Common myeloid progenitor, CD34-positive (primary cell): ENCODE results near the gene ARMC9.

ENCODE experiments used
- CTCF ChIA-PET: fragments of 350-600 bp; sonication (Branson Sonifier 250); formaldehyde crosslinking; loops from one replicate; lab custom pipeline; 2021; ENCODE audit warnings: antibody characterized with exemption; lab: Charles Lee
- POLR2A ChIA-PET: fragments of 350-600 bp; sonication (Branson Sonifier 250); formaldehyde crosslinking; loops from one replicate; lab custom pipeline; 2021; ENCODE audit warnings: antibody characterized with exemption; lab: Charles Lee
- DNase-seq, 3 donors: peaks; one replicate each; pipeline versions ENCODE4 v3.0.0 to v3.0.0-alpha.2; 2013
- H3K27ac ChIP-seq, 2 experiments: 1 replicate in 1 of 2; 2 replicates in 1 of 2; pipeline ENCODE4 v1.7.0; 2013; ENCODE audit warnings: inconsistent platforms in 2 of 2, low read length in 2 of 2, mild to moderate bottlenecking in 2 of 2, low read depth in 1 of 2, moderate library complexity in 1 of 2; ENCODE audit not compliant: severe bottlenecking in 2 of 2, insufficient read depth in 1 of 2, poor library complexity in 1 of 2
- H3K27me3 ChIP-seq, 5 experiments: replicated peaks in 2 of 5; 1 replicate in 3 of 5; 2 replicates in 2 of 5; pipeline versions ENCODE4 v1.6.1 to v1.7.0; 2013; ENCODE audit warnings: low read length in 4 of 5, mild to moderate bottlenecking in 2 of 5, moderate library complexity in 2 of 5, inconsistent platforms in 1 of 5; ENCODE audit not compliant: insufficient read depth in 5 of 5, control insufficient read depth in 4 of 5
- H3K36me3 ChIP-seq, 4 experiments: 1 replicate in 2 of 4; 2 replicates in 2 of 4; pipeline versions ENCODE4 v1.6.1 to v1.7.0; 2013; ENCODE audit warnings: low read length in 3 of 4, control low read depth in 1 of 4, mild to moderate bottlenecking in 1 of 4; ENCODE audit not compliant: control insufficient read depth in 4 of 4, insufficient read depth in 4 of 4
- H3K4me1 ChIP-seq, 4 experiments: 1 replicate in 3 of 4; 2 replicates in 1 of 4; pipeline versions ENCODE4 v1.6.1 to v1.7.1; 2013; ENCODE audit warnings: low read length in 3 of 4, mild to moderate bottlenecking in 3 of 4, control low read depth in 1 of 4, inconsistent platforms in 1 of 4, moderate library complexity in 1 of 4; ENCODE audit not compliant: control insufficient read depth in 4 of 4, insufficient read depth in 4 of 4; ENCODE audit errors: control extremely low read depth in 1 of 4
- H3K4me3 ChIP-seq, 7 experiments: 1 replicate in 4 of 7; 2 replicates in 3 of 7; pipeline versions ENCODE4 v1.5.1 to v1.7.0; 2013; ENCODE audit warnings: mild to moderate bottlenecking in 7 of 7, low read length in 6 of 7, moderate library complexity in 6 of 7, inconsistent platforms in 2 of 7, low read depth in 2 of 7, control low read depth in 1 of 7; ENCODE audit not compliant: insufficient read depth in 4 of 7, control insufficient read depth in 1 of 7; ENCODE audit errors: extremely low read depth in 1 of 7
- H3K9me3 ChIP-seq, 5 experiments: 1 replicate in 4 of 5; 2 replicates in 1 of 5; pipeline versions ENCODE4 v1.6.1 to v1.7.1; 2013; ENCODE audit warnings: low read length in 4 of 5, mild to moderate bottlenecking in 2 of 5, inconsistent platforms in 1 of 5, low read depth in 1 of 5, moderate library complexity in 1 of 5; ENCODE audit not compliant: control insufficient read depth in 4 of 5, insufficient read depth in 2 of 5; ENCODE audit errors: control extremely low read depth in 1 of 5
- WGBS: methylation state at CpG from one replicate; pipeline ENCODE4 v1.1.5; 2013; ENCODE audit not compliant: insufficient coverage; 5-methylcytosine and 5-hydroxymethylcytosine counted together

ARMC9 gene

GRCh38 chr2:231187736-231188505, 10.5 kb upstream of the ARMC9 start:
- H3K27me3 ChIP-seq = peaks cover 0 to 17% (median 7%) of the 10 kb centered on the region in 5 experiments
- no peaks in the 10 kb centered on the region for H3K9me3 ChIP-seq
- H3K36me3 ChIP-seq = no peaks in the 10 kb centered on the region
- no peak overlapping the region for H3K4me3 ChIP-seq
- H3K4me1 ChIP-seq = peaks cover 0 to 5% (median 2%) of the 10 kb centered on the region in 4 experiments
- no peak for DNase-seq
- no peak overlapping the region for H3K27ac ChIP-seq
- 97% methylated on average over 6 of the region's 18 CpGs for WGBS
- POLR2A ChIA-PET = interaction anchor here (0.5 kb wide), 1 partner anchor 194 kb away, joined by 6 read pairs; no protein-coding TSS in a partner anchor
- CTCF ChIA-PET = no interaction called here

DNA sequence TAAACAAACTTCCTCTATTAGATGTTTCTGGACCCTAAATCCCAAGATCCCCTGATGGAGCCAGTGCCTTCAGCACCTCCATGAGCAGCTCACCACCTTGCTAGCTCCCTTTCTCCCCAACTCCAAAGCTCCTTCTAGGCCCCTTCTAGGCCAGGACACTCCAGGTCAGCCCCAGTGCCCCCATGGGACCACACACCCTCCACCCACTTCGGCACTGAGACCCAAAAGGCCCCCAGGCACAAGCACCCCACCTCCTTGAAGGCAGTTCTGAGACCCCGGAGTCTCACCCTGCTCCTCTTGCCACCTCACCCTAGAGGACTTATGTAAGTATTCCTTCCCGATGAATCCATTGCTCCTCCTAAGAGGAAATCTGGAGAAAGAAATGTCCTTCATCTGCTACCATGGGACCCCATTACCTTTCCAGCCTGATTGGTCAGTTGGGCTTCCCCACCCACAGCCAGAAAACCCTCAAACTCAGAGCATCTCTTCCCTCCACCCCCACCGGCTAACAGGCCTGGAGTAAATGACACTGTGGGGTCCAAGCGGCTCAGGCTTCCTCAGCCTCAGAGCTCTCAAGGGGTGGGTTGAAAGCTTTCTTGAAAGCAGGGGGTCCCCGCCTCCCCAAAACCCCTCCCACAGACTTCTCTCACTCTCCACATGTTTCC, 9.8 kb upstream of the ARMC9 start:
- WGBS = 100% methylated on average over 5 of the region's 6 CpGs
- H3K9me3 ChIP-seq = no peaks in the 10 kb centered on the region
- no peaks in the 10 kb centered on the region for H3K36me3 ChIP-seq
- POLR2A ChIA-PET = no interaction called here
- CTCF ChIA-PET = interaction anchor here (1.1 to 1.6 kb wide), 5 partner anchors 8 to 270 kb away, joined by 3 to 4 read pairs (median 3); no protein-coding TSS in a partner anchor
- DNase-seq = no peak
- H3K27ac ChIP-seq = no peak overlapping the region
- peaks cover 0 to 17% (median 7%) of the 10 kb centered on the region in 5 experiments for H3K27me3 ChIP-seq
- H3K4me3 ChIP-seq = no peak overlapping the region
- H3K4me1 ChIP-seq = peaks cover 0 to 5% (median 2%) of the 10 kb centered on the region in 4 experiments

- no peak overlapping the region for H3K27ac ChIP-seq
- H3K9me3 ChIP-seq = no peaks in the 10 kb centered on the region
- WGBS = 94% methylated on average over 6 of the region's 8 CpGs
- ChIA-PET POLR2A (no interaction called here), CTCF (interaction anchor here (1.1 to 1.6 kb wide), 5 partner anchors 9 to 269 kb away, joined by 3 to 4 read pairs (median 3); no protein-coding TSS in a partner anchor)
- H3K4me3 ChIP-seq = no peak overlapping the region
- no peak for DNase-seq
- peaks cover 0 to 5% (median 2%) of the 10 kb centered on the region in 4 experiments for H3K4me1 ChIP-seq
- H3K36me3 ChIP-seq = no peaks in the 10 kb centered on the region
- peaks cover 0 to 17% (median 7%) of the 10 kb centered on the region in 5 experiments for H3K27me3 ChIP-seq
These were observed 9.3 kb upstream of the ARMC9 start for GRCh38 chr2:231189171-231189530.

GRCh38 chr2:231189571-231190495, 8.6 kb upstream of the ARMC9 start:
- H3K4me1 ChIP-seq = peaks cover 0 to 5% (median 2%) of the 10 kb centered on the region in 4 experiments
- no peaks in the 10 kb centered on the region for H3K9me3 ChIP-seq
- CTCF ChIA-PET = interaction anchor here (1.1 to 1.6 kb wide), 5 partner anchors 10 to 268 kb away, joined by 3 to 4 read pairs (median 3); no protein-coding TSS in a partner anchor
- H3K27ac ChIP-seq = no peak overlapping the region
- POLR2A ChIA-PET = no interaction called here
- no peaks in the 10 kb centered on the region for H3K36me3 ChIP-seq
- H3K4me3 ChIP-seq = no peak overlapping the region
- 94% methylated on average over 20 of the region's 22 CpGs for WGBS
- peaks cover under 1 to 17% (median 7%) of the 10 kb centered on the region in 5 experiments for H3K27me3 ChIP-seq
- DNase-seq = no peak

- peak in 1 of 3 donors; percentile 5 for DNase-seq
- Histone ChIP-seq H3K4me1 (peaks cover 0 to 5% (median 2%) of the 10 kb centered on the region in 4 experiments), H3K36me3 (no peaks in the 10 kb centered on the region), H3K4me3 (peak overlapping the region in 3 of 7 experiments; percentile 32 to 55 (median 42)), H3K27me3 (peaks cover 3 to 17% (median 7%) of the 10 kb centered on the region in 5 experiments), H3K27ac (no peak overlapping the region), H3K9me3 (no peaks in the 10 kb centered on the region)
- ChIA-PET CTCF (interaction anchor here (1.1 kb wide), 1 partner anchor 12 kb away, joined by 3 read pairs; no protein-coding TSS in a partner anchor), POLR2A (no interaction called here)
- 23% methylated on average over 35 of the region's 42 CpGs for WGBS
These were observed 7.8 kb upstream of the ARMC9 start for GRCh38 chr2:231190531-231191197.
